GM18909 (cell line): ENCODE data around the gene C1orf167.

Source experiments
- ATAC-seq: cut with Tn5 transposase; IDR thresholded peaks from one replicate; pipeline ENCODE4 v1.9.1; 2021; ENCODE audit warnings: mild to moderate bottlenecking; ENCODE audit not compliant: unreplicated experiment, poor library complexity

C1orf167 gene

GRCh38 chr1:11826946-11827345, 65.0 kb downstream of the C1orf167 start:
- ATAC-seq: no peak

GRCh38 chr1:11828511-11828910, 66.5 kb downstream of the C1orf167 start:
- no peak for ATAC-seq

DNA sequence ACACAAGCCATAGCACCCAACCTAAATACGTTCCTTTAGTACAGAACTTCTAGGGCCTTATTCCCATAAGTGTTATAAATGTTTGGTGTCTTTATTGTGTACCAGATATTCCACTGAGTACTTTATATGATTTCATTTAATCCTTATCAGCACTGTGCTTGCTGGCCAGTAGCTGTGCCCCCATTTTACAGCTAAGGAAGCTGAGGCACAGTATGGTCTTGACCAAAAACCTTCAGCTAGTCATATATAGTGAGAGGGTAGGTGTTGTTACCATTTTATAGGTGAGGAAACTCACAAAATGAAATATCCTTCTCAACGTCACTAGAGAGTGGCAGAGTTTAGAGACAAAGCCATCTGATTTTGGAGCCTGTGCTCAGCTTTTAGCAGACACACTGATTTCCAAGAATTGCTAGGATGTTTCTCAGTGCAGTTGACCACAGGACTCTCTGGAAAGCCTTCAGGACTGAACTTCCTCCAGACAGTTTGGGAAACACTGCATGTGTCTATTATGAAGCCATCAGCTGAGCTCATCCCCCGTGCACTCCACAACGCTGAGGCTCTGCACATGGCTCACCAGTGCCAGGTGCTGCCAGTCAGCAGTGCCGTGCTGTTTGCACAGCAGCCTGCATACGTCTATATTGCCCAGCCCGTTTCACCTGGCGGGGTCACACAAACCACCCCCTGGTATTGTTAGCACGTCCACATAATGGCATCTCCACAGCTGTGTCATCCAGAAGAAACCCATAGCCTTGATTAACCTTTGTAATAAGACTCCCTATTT, 70.1 kb downstream of the C1orf167 start:
- ATAC-seq: no peak

- no peak for ATAC-seq
These were observed 71.5 kb downstream of the C1orf167 start for GRCh38 chr1:11833497-11833896.

GRCh38 chr1:11833900-11834299, 71.9 kb downstream of the C1orf167 start:
- no peak for ATAC-seq

DNA sequence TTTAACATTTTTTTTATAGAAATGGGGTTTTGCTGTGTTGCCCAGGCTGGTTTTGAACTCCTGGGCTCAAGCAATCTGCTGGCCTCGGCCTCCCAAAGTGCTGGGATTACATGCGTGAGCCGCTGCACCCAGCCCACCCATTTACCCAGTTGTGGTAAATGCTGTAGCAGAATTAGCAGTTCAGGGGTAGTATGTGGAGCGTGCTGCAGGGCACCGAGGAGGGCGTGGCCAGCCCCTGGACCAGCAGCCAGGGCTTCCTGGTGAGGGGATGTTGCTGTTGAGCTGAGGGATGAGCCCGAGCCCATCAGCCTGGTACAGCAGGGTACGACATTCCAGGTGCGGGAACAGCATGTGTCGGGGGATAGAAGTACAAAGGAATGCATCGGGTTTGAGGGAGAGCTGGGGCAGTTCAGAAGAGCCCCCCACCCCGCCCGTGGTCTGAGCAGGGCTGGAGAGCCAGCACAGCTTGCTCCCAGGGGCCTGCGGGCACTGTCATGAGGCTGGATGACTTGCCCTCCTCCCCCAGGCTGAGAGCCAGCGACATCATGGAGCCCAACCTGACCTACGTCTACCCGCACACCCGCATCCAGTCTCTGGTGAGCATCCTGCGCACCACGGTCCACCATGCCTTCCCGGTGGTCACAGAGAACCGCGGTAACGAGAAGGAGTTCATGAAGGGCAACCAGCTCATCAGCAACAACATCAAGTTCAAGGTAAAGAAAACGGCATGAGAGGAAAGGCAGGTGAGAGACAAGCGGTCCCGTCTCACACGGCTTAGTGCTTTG, 73.6 kb downstream of the C1orf167 start:
- ATAC-seq: no peak

- no peak for ATAC-seq
These were observed 75.2 kb downstream of the C1orf167 start for GRCh38 chr1:11836955-11837766.

DNA sequence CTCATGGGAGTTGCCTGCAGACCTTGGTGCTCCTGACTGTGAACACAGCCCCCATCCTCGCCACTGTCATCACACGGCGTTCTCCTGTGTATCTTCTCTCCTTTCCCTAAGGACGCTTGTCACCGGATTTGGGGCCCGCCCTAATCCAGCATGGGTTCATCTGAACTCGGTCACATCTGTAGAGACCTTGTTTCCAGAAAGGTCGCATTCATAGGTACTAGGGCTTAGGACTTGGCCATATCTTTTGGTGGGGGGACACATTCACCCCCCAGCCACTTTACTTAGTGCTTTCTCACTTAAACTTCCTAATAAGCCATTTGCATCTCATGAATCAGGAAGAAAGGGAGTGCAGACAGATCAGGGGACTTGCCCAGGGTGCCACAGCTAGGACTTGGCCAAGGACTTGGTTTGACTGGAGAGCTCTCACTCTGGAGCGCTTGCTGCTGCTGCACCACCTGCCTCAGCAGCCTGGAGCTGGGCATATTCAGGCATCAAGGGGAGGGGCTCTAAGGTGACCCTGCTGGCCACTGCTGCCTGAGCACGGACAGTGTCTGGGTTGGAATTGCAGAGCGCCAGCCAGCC, 75.9 kb downstream of the C1orf167 start:
- ATAC-seq: no peak

GRCh38 chr1:11838349-11839272, 76.6 kb downstream of the C1orf167 start:
- ATAC-seq: no peak
